NCI-H2081 (cell line): ENCODE data around the gene MAOA.

ENCODE experiments used
- DNase-seq, 2 experiments: peaks; one replicate each; lab custom pipeline; 2025; lab: John Stamatoyannopoulos, UW

MAOA gene

DNA sequence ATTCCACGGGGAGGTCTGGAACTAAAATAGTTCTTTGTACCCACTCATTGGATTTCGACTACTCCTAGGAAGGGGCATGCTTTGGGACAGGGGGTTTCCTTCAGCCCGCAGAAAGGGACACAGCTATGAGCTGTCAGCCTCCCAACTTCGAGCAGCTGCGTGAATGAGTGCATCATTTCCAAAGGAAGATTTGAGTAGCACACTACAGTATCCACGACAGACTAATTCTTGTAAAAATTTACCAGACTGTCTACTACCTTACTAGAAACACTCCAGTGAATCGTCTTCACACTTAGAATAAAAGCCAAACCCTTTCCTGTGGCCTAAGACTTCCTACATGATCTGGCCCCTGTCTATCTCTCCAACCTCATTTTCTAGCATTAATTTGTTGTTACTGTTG, 101.9 kb downstream of the MAOA start:
- DNase-seq: no peak

DNA sequence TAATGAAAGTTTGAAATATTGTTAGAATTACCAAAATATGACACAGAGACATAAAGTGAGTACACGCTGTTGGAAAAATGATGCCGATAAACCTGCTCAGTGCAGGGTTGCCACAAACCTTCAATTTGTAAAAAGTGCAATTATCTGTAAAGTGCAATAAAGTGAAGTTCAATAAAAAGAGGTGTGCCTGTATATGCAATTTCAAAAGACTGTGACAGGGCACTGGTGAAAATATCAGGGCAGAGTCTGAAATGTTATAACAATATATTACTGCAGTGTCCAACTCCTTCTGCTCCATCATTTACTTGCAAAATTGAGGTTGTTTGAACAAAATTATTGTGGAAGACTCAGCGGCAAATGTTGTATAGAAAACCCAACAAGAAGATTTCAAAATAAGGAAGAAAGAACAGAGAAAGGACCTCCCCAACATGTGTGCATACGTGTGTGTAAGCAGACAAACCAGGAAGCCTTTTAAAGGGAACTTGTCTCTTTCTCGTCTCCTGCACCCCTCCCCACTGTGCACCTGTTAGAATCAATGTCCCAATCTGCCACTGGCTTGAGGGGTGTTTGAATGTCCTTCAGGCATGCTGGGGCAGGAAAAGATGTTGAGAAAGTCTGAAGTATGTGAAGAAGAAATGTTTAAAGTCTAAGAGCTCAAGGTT, 130.0 kb downstream of the MAOA start:
- no peak for DNase-seq
